Fibroblast of mammary gland (primary cell): ENCODE data around the gene PACRG.

Experiments
- DNase-seq: peaks from one replicate; pipeline ENCODE4 v3.0.0-alpha.2; 2010; ENCODE audit warnings: low read depth
- H3K4me3 ChIP-seq: 2 replicates; pipeline ENCODE4 v1.5.1; 2011; ENCODE audit warnings: low read depth, mild to moderate bottlenecking, low read length, moderate library complexity; ENCODE audit not compliant: control insufficient read depth
- TF ChIP-seq, protein P1 (sequence below): conservative IDR thresholded peaks from 2 replicates; pipeline ENCODE4 v1.5.1; 2011; ENCODE audit warnings: low read depth, low read length, inconsistent platforms; ENCODE audit not compliant: control insufficient read depth, insufficient read depth

PACRG gene

DNA sequence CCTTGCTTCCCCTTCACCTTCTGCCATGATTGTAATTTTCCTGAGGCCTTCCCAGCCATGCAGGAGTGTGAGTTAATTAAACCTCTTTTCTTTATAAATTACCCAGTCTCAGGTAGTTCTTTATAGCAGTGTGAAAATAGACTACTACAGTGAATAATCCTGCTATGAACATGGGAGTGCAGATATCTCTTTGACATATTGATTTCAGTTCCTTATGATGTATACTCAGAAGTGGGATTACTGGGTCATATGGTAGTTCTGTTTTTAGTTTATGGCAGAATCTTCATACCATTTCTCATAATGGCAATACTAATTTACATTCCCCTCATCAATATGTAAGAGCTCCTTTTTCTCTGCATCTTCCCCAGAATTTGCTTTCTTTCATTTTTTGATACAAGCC, 26.0 kb downstream of the PACRG start:
- TF ChIP-seq, protein P1, sequence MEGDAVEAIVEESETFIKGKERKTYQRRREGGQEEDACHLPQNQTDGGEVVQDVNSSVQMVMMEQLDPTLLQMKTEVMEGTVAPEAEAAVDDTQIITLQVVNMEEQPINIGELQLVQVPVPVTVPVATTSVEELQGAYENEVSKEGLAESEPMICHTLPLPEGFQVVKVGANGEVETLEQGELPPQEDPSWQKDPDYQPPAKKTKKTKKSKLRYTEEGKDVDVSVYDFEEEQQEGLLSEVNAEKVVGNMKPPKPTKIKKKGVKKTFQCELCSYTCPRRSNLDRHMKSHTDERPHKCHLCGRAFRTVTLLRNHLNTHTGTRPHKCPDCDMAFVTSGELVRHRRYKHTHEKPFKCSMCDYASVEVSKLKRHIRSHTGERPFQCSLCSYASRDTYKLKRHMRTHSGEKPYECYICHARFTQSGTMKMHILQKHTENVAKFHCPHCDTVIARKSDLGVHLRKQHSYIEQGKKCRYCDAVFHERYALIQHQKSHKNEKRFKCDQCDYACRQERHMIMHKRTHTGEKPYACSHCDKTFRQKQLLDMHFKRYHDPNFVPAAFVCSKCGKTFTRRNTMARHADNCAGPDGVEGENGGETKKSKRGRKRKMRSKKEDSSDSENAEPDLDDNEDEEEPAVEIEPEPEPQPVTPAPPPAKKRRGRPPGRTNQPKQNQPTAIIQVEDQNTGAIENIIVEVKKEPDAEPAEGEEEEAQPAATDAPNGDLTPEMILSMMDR = no peak
- no peak for DNase-seq
- H3K4me3 ChIP-seq = no peak overlapping the region

DNA sequence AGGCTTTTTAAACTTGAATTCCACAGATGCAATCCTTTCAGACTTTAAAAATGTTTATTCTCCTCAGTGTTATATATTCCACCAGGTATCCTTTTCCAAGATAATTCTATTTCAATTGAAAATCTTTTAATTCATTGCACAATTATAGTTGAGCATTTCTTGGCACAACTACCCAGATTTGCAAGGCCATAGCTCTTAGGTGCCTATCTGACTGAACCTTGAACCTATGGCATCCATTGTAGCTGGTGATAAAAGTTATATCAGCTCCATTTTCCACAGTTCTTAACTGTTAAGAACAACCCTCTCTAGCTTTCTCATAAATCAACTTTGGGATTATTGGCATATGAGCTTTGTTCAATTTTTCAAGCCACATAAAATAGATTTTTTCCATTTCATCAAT, 42.4 kb downstream of the PACRG start:
- no peak for DNase-seq
- H3K4me3 ChIP-seq = no peak overlapping the region
- TF ChIP-seq, protein P1 = no peak

DNA sequence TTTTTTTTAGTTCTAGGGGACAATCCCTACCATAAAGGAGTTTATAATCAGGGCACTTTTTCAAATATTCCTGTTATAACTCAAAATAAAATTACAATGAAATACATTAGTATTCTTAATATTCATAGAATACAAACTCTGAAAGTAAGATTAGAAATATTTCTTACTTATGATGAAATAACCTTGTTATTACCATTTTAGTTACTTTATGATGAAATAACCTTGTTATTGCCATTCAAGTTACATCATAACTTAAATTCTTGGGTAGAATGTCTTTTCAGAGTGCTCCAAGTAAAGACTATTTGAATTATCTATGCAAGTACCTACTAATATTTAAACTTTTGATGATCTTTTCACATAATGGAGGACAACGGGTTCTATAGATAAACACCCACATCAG, 43.2 kb downstream of the PACRG start:
- no peak overlapping the region for H3K4me3 ChIP-seq
- DNase-seq = no peak
- TF ChIP-seq, protein P1 = no peak

DNA sequence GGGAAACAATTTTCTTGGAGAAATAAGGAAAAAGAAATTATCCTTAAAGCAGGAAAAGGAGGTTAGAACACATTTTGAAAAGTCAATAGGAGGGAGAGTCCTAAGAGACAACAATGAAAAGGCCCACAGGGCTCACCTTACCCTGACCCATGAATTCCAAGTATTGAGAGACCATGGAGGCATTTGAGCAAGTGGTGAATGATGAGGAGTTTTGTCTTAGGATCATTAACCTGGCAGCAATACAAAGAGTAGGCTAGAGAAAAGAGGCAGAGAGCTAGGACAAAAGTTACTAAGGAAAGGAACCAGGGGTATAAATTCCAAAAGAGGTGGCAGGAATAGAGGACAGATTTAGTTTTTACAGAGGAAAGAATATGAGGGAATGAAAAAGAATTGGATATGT, 44.7 kb downstream of the PACRG start:
- H3K4me3 ChIP-seq = no peak overlapping the region
- TF ChIP-seq, protein P1 = no peak
- DNase-seq = no peak

DNA sequence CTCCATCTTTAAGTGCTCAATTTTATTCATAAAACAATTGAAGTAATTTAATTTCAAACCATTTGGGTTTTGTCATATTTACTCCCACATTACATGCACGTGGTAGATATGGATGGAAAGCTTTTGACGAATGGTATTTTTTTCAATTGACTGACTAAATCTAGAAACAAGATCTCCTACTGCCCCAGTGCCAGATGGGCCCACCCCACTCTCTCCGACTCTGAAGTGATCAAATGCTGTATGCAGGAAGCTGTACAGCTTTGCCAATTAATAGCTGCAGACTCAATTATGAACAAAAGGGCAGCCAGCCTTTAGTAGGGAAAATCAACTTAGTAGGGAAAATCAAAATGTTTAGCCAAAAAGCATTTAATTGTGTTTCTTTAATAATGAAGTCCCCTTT, 46.2 kb downstream of the PACRG start:
- TF ChIP-seq, protein P1 = no peak
- no peak overlapping the region for H3K4me3 ChIP-seq
- DNase-seq = no peak

DNA sequence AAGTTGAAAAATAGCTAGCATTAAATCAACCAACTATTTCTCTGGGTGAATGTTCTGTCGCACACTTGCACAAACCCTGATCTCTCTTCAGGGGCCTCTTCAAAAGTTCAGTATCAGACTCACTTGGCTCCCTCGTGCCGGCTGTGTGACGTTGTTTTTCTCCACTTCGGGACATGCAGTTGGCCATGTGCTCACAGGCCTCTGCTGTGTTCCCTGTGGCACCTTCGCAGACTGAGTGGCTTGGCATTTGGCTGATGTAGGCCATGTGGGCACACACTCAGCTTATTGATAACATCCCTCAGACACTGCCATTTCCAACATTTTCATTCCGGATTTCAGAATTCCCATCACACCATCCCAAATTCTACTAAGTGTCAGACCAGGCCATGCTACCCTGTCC, 49.3 kb downstream of the PACRG start:
- no peak for DNase-seq
- no peak overlapping the region for H3K4me3 ChIP-seq
- TF ChIP-seq, protein P1 = no peak

DNA sequence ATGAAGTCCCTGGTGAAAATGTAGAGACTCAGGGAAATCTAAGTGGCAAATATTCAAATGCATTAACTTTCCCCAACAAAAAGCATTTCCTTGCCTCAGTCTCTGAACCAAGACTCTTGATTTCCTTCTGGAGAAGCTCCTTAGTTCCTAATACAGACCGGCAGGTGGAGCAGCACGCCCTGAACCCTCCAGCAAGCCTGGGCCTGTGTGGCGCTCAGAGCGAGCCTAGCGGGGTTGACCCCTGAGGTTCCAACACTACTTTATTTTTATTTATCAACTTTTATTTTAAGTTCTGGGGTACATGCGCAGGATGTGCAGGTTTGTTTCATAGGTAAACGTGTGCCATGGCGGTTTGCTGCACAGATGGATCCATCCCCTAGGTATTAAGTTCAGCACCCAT, 50.8 kb downstream of the PACRG start:
- DNase-seq = no peak
- TF ChIP-seq, protein P1 = no peak
- H3K4me3 ChIP-seq = no peak overlapping the region
